Liver (tissue), 3 donors: ENCODE measurements around the gene MASP2.

Source experiments
- HNF4A ChIP-seq, 2 donors: conservative IDR thresholded peaks; 2 replicates each; pipeline ENCODE4 v1.6.1; 2016; ENCODE audit warnings: antibody characterized with exemption in 2 of 2, mild to moderate bottlenecking in 2 of 2
- RAD21 ChIP-seq, 2 donors: IDR thresholded peaks; 2 replicates each; pipeline ENCODE4 v1.6.1; 2016; ENCODE audit warnings: antibody characterized with exemption in 2 of 2, mild to moderate bottlenecking in 2 of 2
- SP1 ChIP-seq: IDR thresholded peaks from 2 replicates; pipeline ENCODE4 v1.6.1; 2018; ENCODE audit warnings: antibody characterized with exemption, mild to moderate bottlenecking
- YY1 ChIP-seq: IDR thresholded peaks from 2 replicates; pipeline ENCODE4 v1.6.1; 2016; ENCODE audit warnings: antibody characterized with exemption, mild to moderate bottlenecking
- TF ChIP-seq, protein P1 (sequence below): fragments of 150-350 bp; IDR thresholded peaks from 2 replicates; pipeline ENCODE4 v1.5.1; 2017; ENCODE audit warnings: improper control_type of control experiment, low read depth, low read length; ENCODE audit not compliant: missing input control
- TF ChIP-seq, protein P2 (sequence below): IDR thresholded peaks from 2 replicates; pipeline ENCODE4 v1.6.1; 2016; ENCODE audit warnings: antibody characterized with exemption
- TF ChIP-seq, protein P3 (sequence below): IDR thresholded peaks from 2 replicates; pipeline ENCODE4 v1.6.1; 2016; ENCODE audit warnings: antibody characterized with exemption
- donor health status: healthy.
- donor health status: healthy.

GRCh38 chr1:11028018-11028417, 19.0 kb downstream of the MASP2 start:
- TF ChIP-seq, protein P1, sequence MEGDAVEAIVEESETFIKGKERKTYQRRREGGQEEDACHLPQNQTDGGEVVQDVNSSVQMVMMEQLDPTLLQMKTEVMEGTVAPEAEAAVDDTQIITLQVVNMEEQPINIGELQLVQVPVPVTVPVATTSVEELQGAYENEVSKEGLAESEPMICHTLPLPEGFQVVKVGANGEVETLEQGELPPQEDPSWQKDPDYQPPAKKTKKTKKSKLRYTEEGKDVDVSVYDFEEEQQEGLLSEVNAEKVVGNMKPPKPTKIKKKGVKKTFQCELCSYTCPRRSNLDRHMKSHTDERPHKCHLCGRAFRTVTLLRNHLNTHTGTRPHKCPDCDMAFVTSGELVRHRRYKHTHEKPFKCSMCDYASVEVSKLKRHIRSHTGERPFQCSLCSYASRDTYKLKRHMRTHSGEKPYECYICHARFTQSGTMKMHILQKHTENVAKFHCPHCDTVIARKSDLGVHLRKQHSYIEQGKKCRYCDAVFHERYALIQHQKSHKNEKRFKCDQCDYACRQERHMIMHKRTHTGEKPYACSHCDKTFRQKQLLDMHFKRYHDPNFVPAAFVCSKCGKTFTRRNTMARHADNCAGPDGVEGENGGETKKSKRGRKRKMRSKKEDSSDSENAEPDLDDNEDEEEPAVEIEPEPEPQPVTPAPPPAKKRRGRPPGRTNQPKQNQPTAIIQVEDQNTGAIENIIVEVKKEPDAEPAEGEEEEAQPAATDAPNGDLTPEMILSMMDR, result no peak
- TF ChIP-seq HNF4A (conservative IDR thresholded peaks at IDR 0.05), result no peak
- TF ChIP-seq, protein P2, sequence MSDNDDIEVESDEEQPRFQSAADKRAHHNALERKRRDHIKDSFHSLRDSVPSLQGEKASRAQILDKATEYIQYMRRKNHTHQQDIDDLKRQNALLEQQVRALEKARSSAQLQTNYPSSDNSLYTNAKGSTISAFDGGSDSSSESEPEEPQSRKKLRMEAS, result no peak
- no peak for TF ChIP-seq YY1
- TF ChIP-seq, protein P3, sequence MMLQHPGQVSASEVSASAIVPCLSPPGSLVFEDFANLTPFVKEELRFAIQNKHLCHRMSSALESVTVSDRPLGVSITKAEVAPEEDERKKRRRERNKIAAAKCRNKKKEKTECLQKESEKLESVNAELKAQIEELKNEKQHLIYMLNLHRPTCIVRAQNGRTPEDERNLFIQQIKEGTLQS, result no peak
- TF ChIP-seq SP1, result no peak
- no peak for TF ChIP-seq RAD21 (IDR thresholded peaks at IDR 0.05)
